HepG2 (cell line): ENCODE results near the gene ZDBF2. TPM values are rescaled to one million over a fixed set of nuclear protein-coding genes. Genes with fewer than 3 reads are reported as not detected.

ENCODE experiments used
- ATAC-seq: fragments of 200-7000 bp; cut with Tn5 transposase; 3 replicates; pipeline ENCODE4 v1.9.1; 2020; ENCODE audit warnings: mild to moderate bottlenecking, moderate library complexity
- BruUV-seq: library from RNA; stranded (reverse); fragments of 400-500 nt; replicated peaks from 2 replicates; lab custom pipeline; 2021; lab: Mats Ljungman, UMichigan
- CTCF ChIA-PET: fragments of 300-600 bp; formaldehyde crosslinking; extraction: SDS; loops from one replicate; lab custom pipeline; 2021; ENCODE audit warnings: low total read pairs, inconsistent platforms, low intra/inter-chr PET ratio; lab: Yijun Ruan, JAX
- POLR2A ChIA-PET: fragments of 350-600 bp; sonication (Branson Sonifier 250); formaldehyde crosslinking; loops from one replicate; lab custom pipeline; 2020; ENCODE audit warnings: antibody characterized with exemption, inconsistent platforms; lab: Yijun Ruan, JAX
- DNase-seq: peaks from one replicate; pipeline ENCODE4 v3.0.0-alpha.2; 2015; ENCODE audit warnings: low spot score
- FAIRE-seq: peaks from 3 replicates; lab custom pipeline; 2011; peaks lifted over from hg19 to GRCh38; lab: Jason Lieb, UNC
- H2AFZ ChIP-seq: one replicate; pipeline ENCODE4 v1.6.1; 2011; ENCODE audit warnings: low read length, inconsistent platforms
- H3K27ac ChIP-seq: fragments of 300-600 bp; 3 replicates; pipeline ENCODE4 v1.8.0; 2011; ENCODE audit warnings: mixed run types, mild to moderate bottlenecking, mixed read lengths, low read length, inconsistent platforms; ENCODE audit not compliant: insufficient read depth; ENCODE audit errors: extremely low read length
- H3K27me3 ChIP-seq, 2 experiments: fragments of 200-600 bp in 1 of 2; 2 replicates in 1 of 2; 3 replicates in 1 of 2; pipeline versions ENCODE4 v1.6.0 to v1.8.0; 2011; ENCODE audit warnings: low read length in 2 of 2, mild to moderate bottlenecking in 2 of 2, moderate library complexity in 2 of 2, inconsistent platforms in 1 of 2; ENCODE audit not compliant: insufficient read depth in 2 of 2, control insufficient read depth in 1 of 2
- H3K36me3 ChIP-seq, 2 experiments: fragments of 200-600 bp in 1 of 2; replicated peaks in 1 of 2; 2 replicates in 1 of 2; 3 replicates in 1 of 2; pipeline versions ENCODE4 v1.5.1 to v1.8.0; 2011; ENCODE audit warnings: low read length in 2 of 2, inconsistent platforms in 1 of 2; ENCODE audit not compliant: insufficient read depth in 2 of 2, control insufficient read depth in 1 of 2
- H3K4me1 ChIP-seq: 2 replicates; pipeline ENCODE4 v1.5.1; 2012; ENCODE audit warnings: low read length, inconsistent platforms; ENCODE audit not compliant: insufficient read depth
- H3K4me2 ChIP-seq: 2 replicates; pipeline ENCODE4 v1.6.0; 2011; ENCODE audit warnings: low read depth, low read length, inconsistent platforms
- H3K4me3 ChIP-seq, 3 experiments: fragments of 200-600 bp in 1 of 3; sonication (generic), shearing (Covaris generic) in 1 of 3; replicated peaks in 1 of 3; 2 replicates each; pipeline ENCODE4 v1.5.1; 2011 to 2016; ENCODE audit warnings: low read length in 3 of 3, inconsistent platforms in 2 of 3, low read depth in 2 of 3, mild to moderate bottlenecking in 2 of 3, control low read depth in 1 of 3, mixed read lengths in 1 of 3; ENCODE audit not compliant: insufficient read depth in 1 of 3
- H3K79me2 ChIP-seq: one replicate; pipeline ENCODE4 v1.6.1; 2011; ENCODE audit warnings: low read length, inconsistent platforms; ENCODE audit not compliant: insufficient read depth
- H3K9ac ChIP-seq: 2 replicates; pipeline ENCODE4 v1.6.0; 2011; ENCODE audit warnings: mild to moderate bottlenecking, low read depth, low read length, inconsistent platforms; ENCODE audit not compliant: insufficient read depth
- H3K9me3 ChIP-seq: 2 replicates; pipeline ENCODE4 v1.5.1; 2012; ENCODE audit warnings: mild to moderate bottlenecking, low read length
- H4K20me1 ChIP-seq: 2 replicates; pipeline ENCODE4 v1.6.0; 2011; ENCODE audit warnings: inconsistent platforms, mild to moderate bottlenecking, low read length, moderate library complexity; ENCODE audit not compliant: insufficient read depth
- EP300 ChIP-seq, 3 experiments: sonication (generic) in 1 of 3; formaldehyde crosslinking in 1 of 3; IDR thresholded peaks; 2 replicates each; pipeline versions ENCODE4 v1.5.1 to v1.6.1; 2011 to 2020; ENCODE audit warnings: low read depth in 2 of 3, low read length in 2 of 3, borderline replicate concordance in 1 of 3, improper control_type of control experiment in 1 of 3, mild to moderate bottlenecking in 1 of 3, missing genetic modification reagents in 1 of 3, moderate library complexity in 1 of 3
- FOSL2 ChIP-seq: sonication (generic); formaldehyde crosslinking; IDR thresholded peaks from 2 replicates; pipeline ENCODE4 v1.4.0; 2020; ENCODE audit warnings: missing genetic modification reagents
- FOXM1 ChIP-seq: sonication (generic); formaldehyde crosslinking; IDR thresholded peaks from 2 replicates; pipeline ENCODE4 v1.5.0; 2020; ENCODE audit warnings: missing genetic modification reagents
- HES4 ChIP-seq: sonication (generic); formaldehyde crosslinking; IDR thresholded peaks from 2 replicates; pipeline ENCODE4 v1.9.0; 2021; ENCODE audit warnings: mild to moderate bottlenecking, missing genetic modification reagents, borderline replicate concordance
- HNRNPLL ChIP-seq: fragments of 200-400 bp; formaldehyde crosslinking; IDR thresholded peaks from 2 replicates; pipeline ENCODE4 v1.6.1; 2017; ENCODE audit warnings: mild to moderate bottlenecking, low read depth, low read length; ENCODE audit not compliant: poor library complexity, severe bottlenecking
- KLF9 ChIP-seq: IDR thresholded peaks from 2 replicates; pipeline ENCODE4 v1.6.1; 2016; ENCODE audit warnings: low read depth
- MZF1 ChIP-seq: sonication (generic); formaldehyde crosslinking; IDR thresholded peaks from 2 replicates; pipeline ENCODE4 v1.8.1; 2023; ENCODE audit warnings: mild to moderate bottlenecking, missing genetic modification reagents, borderline replicate concordance
- NR2F6 ChIP-seq, 2 experiments: IDR thresholded peaks; 2 replicates each; pipeline ENCODE4 v1.6.1; 2016; ENCODE audit warnings: antibody characterized with exemption in 1 of 2, mild to moderate bottlenecking in 1 of 2
- PHF20 ChIP-seq: sonication (generic); formaldehyde crosslinking; IDR thresholded peaks from 2 replicates; pipeline ENCODE4 v1.5.0; 2020; ENCODE audit warnings: mild to moderate bottlenecking, missing genetic modification reagents
- SMYD3 ChIP-seq: sonication (generic); formaldehyde crosslinking; IDR thresholded peaks from 2 replicates; pipeline ENCODE4 v1.8.1; 2023; ENCODE audit warnings: mild to moderate bottlenecking, missing genetic modification reagents
- SOX13 ChIP-seq, 3 experiments: fragments of 450-650 bp in 1 of 3; sonication (generic) in 1 of 3; formaldehyde crosslinking in 1 of 3; IDR thresholded peaks in 2 of 3; conservative IDR thresholded peaks in 1 of 3; 2 replicates each; pipeline versions ENCODE4 v1.5.0 to v1.6.1; 2016 to 2020; ENCODE audit warnings: antibody characterized with exemption in 1 of 3, mild to moderate bottlenecking in 1 of 3, missing compliant biosample characterization in 1 of 3, missing genetic modification reagents in 1 of 3, moderate library complexity in 1 of 3
- SOX5 ChIP-seq: IDR thresholded peaks from 2 replicates; pipeline ENCODE4 v1.6.1; 2016; ENCODE audit warnings: borderline replicate concordance
- TEAD3 ChIP-seq: optimal IDR thresholded peaks from 2 replicates; pipeline ENCODE3; 2016; ENCODE audit warnings: borderline replicate concordance
- TGIF2 ChIP-seq: IDR thresholded peaks from 2 replicates; pipeline ENCODE4 v1.6.1; 2016; ENCODE audit warnings: control low read depth, missing compliant biosample characterization
- ZFX ChIP-seq: sonication (generic); formaldehyde crosslinking; IDR thresholded peaks from 2 replicates; pipeline ENCODE4 v1.4.0; 2020; ENCODE audit warnings: mild to moderate bottlenecking, low read depth, missing genetic modification reagents, moderate library complexity
- ZNF24 ChIP-seq: fragments of 450-650 bp; IDR thresholded peaks from 2 replicates; pipeline ENCODE4 v1.6.1; 2017; ENCODE audit warnings: antibody characterized with exemption, mild to moderate bottlenecking
- ZNF263 ChIP-seq: sonication (generic); formaldehyde crosslinking; IDR thresholded peaks from 2 replicates; pipeline ENCODE4 v1.4.0; 2020; ENCODE audit warnings: missing genetic modification reagents
- ZNF431 ChIP-seq: sonication (generic); formaldehyde crosslinking; IDR thresholded peaks from 2 replicates; pipeline ENCODE4 v1.9.0; 2022; ENCODE audit warnings: missing genetic modification reagents, low read depth, mild to moderate bottlenecking, borderline replicate concordance
- ZNF432 ChIP-seq: sonication (generic); formaldehyde crosslinking; IDR thresholded peaks from 2 replicates; pipeline ENCODE4 v1.5.0; 2020; ENCODE audit warnings: missing genetic modification reagents, mild to moderate bottlenecking, borderline replicate concordance
- ZNF543 ChIP-seq: sonication (generic); formaldehyde crosslinking; IDR thresholded peaks from 2 replicates; pipeline ENCODE4 v1.4.0; 2020; ENCODE audit warnings: mild to moderate bottlenecking, missing genetic modification reagents
- ZNF562 ChIP-seq: sonication (generic); formaldehyde crosslinking; IDR thresholded peaks from 2 replicates; pipeline ENCODE4 v1.8.0; 2022; ENCODE audit warnings: missing genetic modification reagents, borderline replicate concordance
- ZNF576 ChIP-seq: sonication (generic); formaldehyde crosslinking; IDR thresholded peaks from 2 replicates; pipeline ENCODE4 v1.4.0; 2020; ENCODE audit warnings: mild to moderate bottlenecking, missing genetic modification reagents
- ZZZ3 ChIP-seq: sonication (generic); formaldehyde crosslinking; IDR thresholded peaks from 2 replicates; pipeline ENCODE4 v1.4.0; 2020; ENCODE audit warnings: missing genetic modification reagents, mild to moderate bottlenecking, borderline replicate concordance
- WGBS: methylation state at CpG from one replicate; pipeline ENCODE4 v1.1.6; 2017; ENCODE audit warnings: low lambda C conversion rate; 5-methylcytosine and 5-hydroxymethylcytosine counted together
- in situ Hi-C: cut with HindIII; loops from 2 replicates; pipeline ENCODE4 v1.10.0; 2017; ENCODE audit warnings: low pct_unique_long_range_greater_than_20kb; ENCODE audit not compliant: extremely low pct_ligation_motif_present
- intact Hi-C: fragments of 100-400 bp; cut with micrococcal nuclease; formaldehyde crosslinking; loops from one replicate; pipeline ENCODE4 v1.10.0; 2022; ENCODE audit not compliant: unreplicated experiment
- polyA plus RNA-seq, 8 experiments: library from polyadenylated mRNA; depleted of rRNA in 3 of 8; stranded (reverse) in 7 of 8; unstranded in 1 of 8; fragments of >200 nt; fragmentation: Illumina TruSeq in 4 of 8; extraction: Trizol in 4 of 8; gene quantifications; 2 replicates each; pipeline versions ENCODE4 v1.2.1 to v1.2.3, GENCODE V29; 2011 to 2016; ENCODE audit warnings: low read depth in 4 of 8, missing spikeins in 1 of 8, mixed read lengths in 1 of 8; ENCODE audit not compliant: insufficient read depth in 1 of 8
- total RNA-seq, 5 experiments: library from RNA; depleted of rRNA; stranded (reverse); fragments of >200 nt; fragmentation: Illumina TruSeq; extraction: Trizol; gene quantifications; 2 replicates each; pipeline ENCODE4 v1.2.3, GENCODE V29; 2016; ENCODE audit warnings: low read depth in 1 of 5
- TF ChIP-seq, protein P1 (sequence below): IDR thresholded peaks from 2 replicates; pipeline ENCODE4 v1.6.1; 2016; ENCODE audit warnings: mild to moderate bottlenecking, missing biosample characterization, missing genetic modification reagents

Gene ZDBF2
- total and polyA plus RNA-seq, 2 of the 13 experiments (the other 11 are each of a cell fraction or from before 2014, with no cell fraction given), result 1.5 to 2.0 TPM

DNA sequence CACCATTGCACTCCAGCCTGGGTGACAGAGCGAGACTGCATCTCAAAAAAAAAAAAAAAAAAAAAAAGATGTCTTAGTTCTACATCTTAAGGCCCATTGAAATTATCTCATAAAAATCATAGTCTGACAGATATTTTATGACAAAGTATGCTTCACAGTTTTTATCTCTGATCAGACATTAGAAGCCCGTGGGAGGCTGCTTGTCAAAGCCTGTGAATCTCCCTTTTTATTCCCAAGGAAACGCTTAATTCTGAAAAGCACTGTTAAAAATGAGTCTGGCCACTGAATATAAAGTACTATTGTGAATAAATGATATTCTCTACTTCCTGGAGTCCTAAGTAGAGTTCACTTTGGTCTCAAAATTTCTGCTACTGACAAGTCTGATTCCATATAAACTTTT lies 71.1 kb downstream of the ZDBF2 start:
- POLR2A ChIA-PET, result no interaction called here
- WGBS, result 30% methylated on average over 3 of the region's 3 CpGs
- H3K4me1 ChIP-seq, result no peaks in the 10 kb centered on the region

GRCh38 chr2:206349375-206349774 lies 74.9 kb downstream of the ZDBF2 start:
- Histone ChIP-seq H2AFZ (no peak overlapping the region), H3K4me3 (no peak overlapping the region), H3K79me2 (no peaks in the 10 kb centered on the region), H3K27ac (no peak overlapping the region), H3K9ac (no peak overlapping the region), H3K36me3 (no peaks in the 10 kb centered on the region), H3K9me3 (no peaks in the 10 kb centered on the region), H3K4me2 (no peak overlapping the region), H3K27me3 (no peaks in the 10 kb centered on the region), H4K20me1 (no peaks in the 10 kb centered on the region), H3K4me1 (no peaks in the 10 kb centered on the region)
- intact Hi-C loops (no loop called here), in situ Hi-C loops (no loop called here)
- 0% methylated on average over 1 of the region's 3 CpGs for WGBS
- BruUV-seq, result no TSS peak
- ATAC-seq (no peak), FAIRE-seq (no peak), DNase-seq (no peak)
- POLR2A ChIA-PET, result no interaction called here
- CTCF ChIA-PET, result no interaction called here
- TF ChIP-seq TGIF2 (CRISPR knock-in tag), result no peak
- no peak for TF ChIP-seq ZZZ3 (CRISPR knock-in tag)
- no peak for TF ChIP-seq ZNF562 (CRISPR knock-in tag)
- no peak for TF ChIP-seq SOX5 (CRISPR knock-in tag)
- TF ChIP-seq ZNF24, result no peak
- TF ChIP-seq, protein P1, sequence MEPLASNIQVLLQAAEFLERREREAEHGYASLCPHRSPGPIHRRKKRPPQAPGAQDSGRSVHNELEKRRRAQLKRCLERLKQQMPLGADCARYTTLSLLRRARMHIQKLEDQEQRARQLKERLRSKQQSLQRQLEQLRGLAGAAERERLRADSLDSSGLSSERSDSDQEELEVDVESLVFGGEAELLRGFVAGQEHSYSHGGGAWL (CRISPR knock-in tag), result no peak
- TF ChIP-seq EP300 (IDR thresholded peaks at IDR 0.05; ENCODE audit: low read depth in 2 of 2, low read length in 2 of 2), result no peak
- TF ChIP-seq EP300 (CRISPR knock-in tag; IDR thresholded peaks at IDR 0.05; ENCODE audit: borderline replicate concordance), result no peak
- TF ChIP-seq PHF20, result no peak
- TF ChIP-seq KLF9 (CRISPR knock-in tag), result no peak
- TF ChIP-seq HNRNPLL, result no peak
- no peak for TF ChIP-seq ZNF263 (CRISPR knock-in tag)
- no peak for TF ChIP-seq SOX13 (IDR thresholded peaks at IDR 0.05)
- no peak for TF ChIP-seq SOX13 (CRISPR knock-in tag; conservative IDR thresholded peaks at IDR 0.05 in 1 of 2, IDR thresholded peaks at IDR 0.05 in 1 of 2)
- TF ChIP-seq FOXM1 (CRISPR knock-in tag), result no peak
- TF ChIP-seq ZNF543, result no peak
- TF ChIP-seq TEAD3, result no peak
- no peak for TF ChIP-seq ZFX (CRISPR knock-in tag)
- TF ChIP-seq HES4 (CRISPR knock-in tag), result no peak

More for the DNA sequence above, 71.1 kb downstream of the ZDBF2 start:
- in situ Hi-C loops (no loop called here), intact Hi-C loops (no loop called here)
- Histone ChIP-seq H3K36me3 (no peaks in the 10 kb centered on the region), H3K4me3 (no peak overlapping the region), H4K20me1 (no peaks in the 10 kb centered on the region), H3K79me2 (no peaks in the 10 kb centered on the region), H2AFZ (no peak overlapping the region), H3K9me3 (no peaks in the 10 kb centered on the region), H3K9ac (no peak overlapping the region), H3K27ac (no peak overlapping the region), H3K27me3 (no peaks in the 10 kb centered on the region; a peak in 1 of 5 replicates), H3K4me2 (no peak overlapping the region)
- DNase-seq (no peak), ATAC-seq (no peak), FAIRE-seq (no peak)
- TF ChIP-seq FOSL2 (no peak), NR2F6 (IDR thresholded peaks at IDR 0.05) (no peak), NR2F6 (CRISPR knock-in tag; IDR thresholded peaks at IDR 0.05) (no peak), SMYD3 (CRISPR knock-in tag) (no peak), MZF1 (CRISPR knock-in tag) (no peak), ZNF576 (CRISPR knock-in tag) (no peak), ZNF432 (no peak), ZNF431 (CRISPR knock-in tag) (no peak)
- CTCF ChIA-PET, result no interaction called here
- BruUV-seq, result no TSS peak
